ENCODE measurements around the gene UBE2B.

The UBE2B gene

GRCh38 chr5:134383980-134384697 is 12.8 kb downstream of the UBE2B start:
- no peak for DNase-seq (ENCODE audit: low spot score in 2 of 2)
- no peak for ATAC-seq
- H3K9me3 Mint-ChIP-seq = no peaks in the 10 kb centered on the region
- peaks cover 100% of the 10 kb centered on the region for H3K36me3 Mint-ChIP-seq
- H3K4me3 Mint-ChIP-seq = no peak overlapping the region
- H3K4me1 Mint-ChIP-seq = peaks cover 13% of the 10 kb centered on the region
- H3K27ac Mint-ChIP-seq = peak overlapping the region; percentile 79

GRCh38 chr5:134387443-134387842 is 16.1 kb downstream of the UBE2B start:
- no peak for DNase-seq (ENCODE audit: low spot score in 2 of 2)
- ATAC-seq = no peak
- Mint-ChIP-seq H3K9me3 (no peaks in the 10 kb centered on the region), H3K4me3 (no peak overlapping the region), H3K36me3 (peaks cover 100% of the 10 kb centered on the region), H3K27ac (no peak overlapping the region), H3K4me1 (peaks cover 13% of the 10 kb centered on the region)

- DNase-seq (ENCODE audit: low spot score in 2 of 2) (no peak), ATAC-seq (no peak)
- Mint-ChIP-seq H3K27ac (peak overlapping the region; percentile 8), H3K36me3 (peaks cover 93% of the 10 kb centered on the region), H3K4me1 (no peaks in the 10 kb centered on the region), H3K4me3 (no peak overlapping the region), H3K9me3 (no peaks in the 10 kb centered on the region)
These were observed 20.9 kb downstream of the UBE2B start for GRCh38 chr5:134392301-134392700.

- H3K36me3 Mint-ChIP-seq = peaks cover 89% of the 10 kb centered on the region
- no peaks in the 10 kb centered on the region for H3K9me3 Mint-ChIP-seq
- H3K27ac Mint-ChIP-seq = no peak overlapping the region
- DNase-seq (ENCODE audit: low spot score in 2 of 2) = no peak
- H3K4me3 Mint-ChIP-seq = no peak overlapping the region
- no peaks in the 10 kb centered on the region for H3K4me1 Mint-ChIP-seq
- no peak for ATAC-seq
These were observed 23.6 kb downstream of the UBE2B start for GRCh38 chr5:134394932-134395331.

- Mint-ChIP-seq H3K36me3 (peaks cover 85% of the 10 kb centered on the region), H3K9me3 (no peaks in the 10 kb centered on the region), H3K27ac (no peak overlapping the region), H3K4me3 (no peak overlapping the region), H3K4me1 (no peaks in the 10 kb centered on the region)
- DNase-seq (ENCODE audit: low spot score in 2 of 2) (no peak), ATAC-seq (no peak)
These were observed 24.9 kb downstream of the UBE2B start for GRCh38 chr5:134396274-134396673.

GRCh38 chr5:134397196-134397595 is 25.8 kb downstream of the UBE2B start:
- peaks cover 85% of the 10 kb centered on the region for H3K36me3 Mint-ChIP-seq
- H3K27ac Mint-ChIP-seq = no peak overlapping the region
- DNase-seq (ENCODE audit: low spot score in 2 of 2) = no peak
- ATAC-seq = no peak
- H3K4me3 Mint-ChIP-seq = no peak overlapping the region
- no peaks in the 10 kb centered on the region for H3K4me1 Mint-ChIP-seq
- no peaks in the 10 kb centered on the region for H3K9me3 Mint-ChIP-seq

GRCh38 chr5:134398609-134399155 is 27.3 kb downstream of the UBE2B start:
- no peaks in the 10 kb centered on the region for H3K4me1 Mint-ChIP-seq
- DNase-seq (ENCODE audit: low spot score in 2 of 2) (no peak), ATAC-seq (no peak)
- H3K9me3 Mint-ChIP-seq = no peaks in the 10 kb centered on the region
- H3K27ac Mint-ChIP-seq = no peak overlapping the region
- H3K36me3 Mint-ChIP-seq = peaks cover 82% of the 10 kb centered on the region
- H3K4me3 Mint-ChIP-seq = no peak overlapping the region

- Mint-ChIP-seq H3K4me3 (no peak overlapping the region), H3K27ac (no peak overlapping the region), H3K9me3 (no peaks in the 10 kb centered on the region), H3K4me1 (peaks cover 6% of the 10 kb centered on the region), H3K36me3 (peaks cover 76% of the 10 kb centered on the region)
- DNase-seq (ENCODE audit: low spot score in 2 of 2) = no peak
- ATAC-seq = no peak
These were observed 32.6 kb downstream of the UBE2B start for GRCh38 chr5:134403951-134404350.

- ATAC-seq (peak; percentile 74), DNase-seq (ENCODE audit: low spot score in 2 of 2) (no peak)
- Mint-ChIP-seq H3K27ac (peak overlapping the region; percentile 45), H3K9me3 (no peaks in the 10 kb centered on the region), H3K4me1 (peaks cover 26% of the 10 kb centered on the region), H3K36me3 (peaks cover 64% of the 10 kb centered on the region), H3K4me3 (no peak overlapping the region)
These were observed 35.0 kb downstream of the UBE2B start for GRCh38 chr5:134406390-134406789.

GRCh38 chr5:134409321-134409720 is 38.0 kb downstream of the UBE2B start:
- Mint-ChIP-seq H3K4me3 (peak overlapping the region; percentile 7), H3K9me3 (no peaks in the 10 kb centered on the region), H3K4me1 (peaks cover 36% of the 10 kb centered on the region), H3K27ac (no peak overlapping the region), H3K36me3 (peaks cover 42% of the 10 kb centered on the region)
- no peak for ATAC-seq
- no peak for DNase-seq (ENCODE audit: low spot score in 2 of 2)

- H3K36me3 Mint-ChIP-seq = peaks cover 30% of the 10 kb centered on the region
These were observed 39.5 kb downstream of the UBE2B start for GRCh38 chr5:134410822-134411221.

GRCh38 chr5:134411228-134411545 is 39.8 kb downstream of the UBE2B start:
- Mint-ChIP-seq H3K36me3 (peaks cover 26% of the 10 kb centered on the region), H3K4me1 (peaks cover 33% of the 10 kb centered on the region), H3K27ac (peak overlapping the region; percentile 92), H3K9me3 (no peaks in the 10 kb centered on the region), H3K4me3 (peak overlapping the region; percentile 92)
- DNase-seq (ENCODE audit: low spot score in 2 of 2) (no peak), ATAC-seq (no peak)

More at GRCh38 chr5:134410822-134411221, 39.5 kb downstream of the UBE2B start:
- no peaks in the 10 kb centered on the region for H3K9me3 Mint-ChIP-seq
- H3K27ac Mint-ChIP-seq = peak overlapping the region; percentile 92
- H3K4me3 Mint-ChIP-seq = peak overlapping the region; percentile 92
- H3K4me1 Mint-ChIP-seq = peaks cover 36% of the 10 kb centered on the region
- DNase-seq (ENCODE audit: low spot score in 2 of 2) (no peak), ATAC-seq (no peak)

- Mint-ChIP-seq H3K4me1 (peaks cover 30% of the 10 kb centered on the region), H3K27ac (peak within 1 kb of the TSS; percentile 92), H3K4me3 (peak within 1 kb of the TSS; percentile 92), H3K36me3 (peaks cover 22% of the 10 kb centered on the region), H3K9me3 (no peaks in the 10 kb centered on the region)
- DNase-seq (ENCODE audit: low spot score in 2 of 2) (peak; percentile 89 to 93), ATAC-seq (peak; percentile 100)
These were observed 40.3 kb downstream of the UBE2B start, which contains the start of gene CDKN2AIPNL for GRCh38 chr5:134411546-134412266. Gene CDKN2AIPNL, minus strand, starts transcription at chr5:134411881. Its CDS starts 27 bp downstream, at chr5:134411854.

GRCh38 chr5:134413046-134413445 is 41.7 kb downstream of the UBE2B start:
- Mint-ChIP-seq H3K9me3 (no peaks in the 10 kb centered on the region), H3K4me1 (peaks cover 30% of the 10 kb centered on the region), H3K36me3 (peaks cover 19% of the 10 kb centered on the region), H3K4me3 (peak overlapping the region; percentile 92), H3K27ac (peak overlapping the region; percentile 56)
- ATAC-seq (no peak), DNase-seq (ENCODE audit: low spot score in 2 of 2) (no peak)

- no peak overlapping the region for H3K4me3 Mint-ChIP-seq
- H3K9me3 Mint-ChIP-seq = no peaks in the 10 kb centered on the region
- no peak for ATAC-seq
- H3K4me1 Mint-ChIP-seq = no peaks in the 10 kb centered on the region
- no peak for DNase-seq (ENCODE audit: low spot score in 2 of 2)
- H3K27ac Mint-ChIP-seq = no peak overlapping the region
- H3K36me3 Mint-ChIP-seq = no peaks in the 10 kb centered on the region
These were observed 46.3 kb downstream of the UBE2B start for GRCh38 chr5:134417707-134418106.

- Mint-ChIP-seq H3K27ac (no peak overlapping the region), H3K4me3 (no peak overlapping the region), H3K9me3 (no peaks in the 10 kb centered on the region), H3K4me1 (no peaks in the 10 kb centered on the region), H3K36me3 (no peaks in the 10 kb centered on the region)
- DNase-seq (ENCODE audit: low spot score in 2 of 2) (no peak), ATAC-seq (no peak)
These were observed 47.6 kb downstream of the UBE2B start for GRCh38 chr5:134418958-134419357.

All from stimulated activated effector memory CD8-positive, alpha-beta T cell treated with anti-CD3 and anti-CD28 coated beads, Interleukin-12 subunit alpha, Interleukin-12 subunit beta, amount 100 ng/mL, for 72 hours (primary cell).